B cell (primary cell): ENCODE measurements around the gene BIN2. TPM values are rescaled to one million over a fixed set of nuclear protein-coding genes. Genes with fewer than 3 reads are reported as not detected.

Experiments
- ATAC-seq: fragments of 200-7000 bp; cut with Tn5 transposase; one replicate; pipeline ENCODE4 v1.10.0; 2021; ENCODE audit warnings: low read depth, mild to moderate bottlenecking, moderate number of reproducible peaks, moderate library complexity
- CTCF ChIA-PET: fragments of 350-600 bp; sonication (Branson Sonifier 250); formaldehyde crosslinking; loops from one replicate; lab custom pipeline; 2021; ENCODE audit warnings: antibody characterized with exemption, inconsistent platforms; lab: Charles Lee
- POLR2A ChIA-PET: fragments of 350-600 bp; sonication (Branson Sonifier 250); formaldehyde crosslinking; loops from one replicate; lab custom pipeline; 2021; ENCODE audit warnings: antibody characterized with exemption; lab: Charles Lee
- DNase-seq: peaks from one replicate; pipeline ENCODE4 v3.0.0; 2013
- H2AFZ ChIP-seq: 2 replicates; pipeline ENCODE4 v1.6.1; 2012; ENCODE audit warnings: mild to moderate bottlenecking, low read depth, low read length; ENCODE audit not compliant: insufficient read depth, poor library complexity, severe bottlenecking
- H3K27ac ChIP-seq, 2 donors: 1 replicate in 1 of 2; 2 replicates in 1 of 2; pipeline ENCODE4 v1.5.1; 2012 to 2013; ENCODE audit warnings: low read length in 2 of 2, mild to moderate bottlenecking in 2 of 2, moderate library complexity in 1 of 2
- H3K27me3 ChIP-seq, 4 experiments: fragments of 200-600 bp in 1 of 4; sonication (generic) in 1 of 4; replicated peaks in 1 of 4; 1 replicate in 2 of 4; 2 replicates in 2 of 4; pipeline versions ENCODE4 v1.6.1 to v1.7.0; 2013 to 2016; ENCODE audit warnings: low read length in 3 of 4, mild to moderate bottlenecking in 2 of 4, mixed read lengths in 1 of 4, moderate library complexity in 1 of 4; ENCODE audit not compliant: insufficient read depth in 4 of 4, control insufficient read depth in 3 of 4; ENCODE audit errors: control extremely low read depth in 1 of 4
- H3K36me3 ChIP-seq, 2 experiments: replicated peaks in 1 of 2; 1 replicate in 1 of 2; 2 replicates in 1 of 2; pipeline versions ENCODE4 v1.6.1 to v1.7.1; 2013; ENCODE audit warnings: low read length in 1 of 2; ENCODE audit not compliant: insufficient read depth in 2 of 2, control insufficient read depth in 1 of 2; ENCODE audit errors: control extremely low read depth in 1 of 2, extremely low read depth in 1 of 2
- H3K4me1 ChIP-seq, 2 donors: fragments of 200-600 bp in 1 of 2; sonication (generic) in 1 of 2; 1 replicate in 1 of 2; 2 replicates in 1 of 2; pipeline versions ENCODE4 v1.5.1 to v1.6.1; 2013 to 2017; ENCODE audit warnings: low read length in 2 of 2; ENCODE audit not compliant: control insufficient read depth in 2 of 2, insufficient read depth in 2 of 2
- H3K4me2 ChIP-seq: replicated peaks from 2 replicates; pipeline ENCODE3; 2012; ENCODE audit warnings: mild to moderate bottlenecking, low read depth, low read length; ENCODE audit not compliant: poor library complexity, severe bottlenecking
- H3K4me3 ChIP-seq, 5 experiments: fragments of 200-600 bp in 1 of 5; sonication (generic) in 1 of 5; 1 replicate in 3 of 5; 2 replicates in 2 of 5; pipeline versions ENCODE4 v1.5.1 to v1.7.0; 2011 to 2016; ENCODE audit warnings: low read length in 4 of 5, mild to moderate bottlenecking in 4 of 5, low read depth in 2 of 5, control low read depth in 1 of 5, moderate library complexity in 1 of 5; ENCODE audit not compliant: insufficient read depth in 1 of 5; ENCODE audit errors: control extremely low read depth in 1 of 5, extremely low read depth in 1 of 5
- H3K79me2 ChIP-seq: fragments of 200-600 bp; sonication (generic); one replicate; pipeline ENCODE4 v1.6.0; 2016; ENCODE audit warnings: low read length; ENCODE audit not compliant: control insufficient read depth, insufficient read depth
- H3K9ac ChIP-seq: fragments of 200-600 bp; sonication (generic); 2 replicates; pipeline ENCODE4 v1.6.1; 2017; ENCODE audit warnings: mild to moderate bottlenecking, low read length, moderate library complexity
- H3K9me3 ChIP-seq, 3 donors: one replicate each; pipeline versions ENCODE4 v1.6.1 to v1.7.1; 2013; ENCODE audit warnings: low read length in 2 of 3; ENCODE audit not compliant: control insufficient read depth in 2 of 3, insufficient read depth in 1 of 3; ENCODE audit errors: control extremely low read depth in 1 of 3
- H4K20me1 ChIP-seq: 2 replicates; pipeline ENCODE4 v1.6.0; 2012; ENCODE audit warnings: mild to moderate bottlenecking, low read length; ENCODE audit not compliant: insufficient read depth, control insufficient read depth, poor library complexity, severe bottlenecking
- H3K27ac Mint-ChIP-seq: one replicate; pipeline ENCODE4 v1.8.0; 2021; ENCODE audit warnings: mixed read lengths
- H3K27me3 Mint-ChIP-seq: one replicate; pipeline ENCODE4 v1.8.0; 2021; ENCODE audit warnings: mixed read lengths
- H3K4me1 Mint-ChIP-seq: one replicate; pipeline ENCODE4 v1.8.0; 2021; ENCODE audit warnings: mixed read lengths
- H3K4me3 Mint-ChIP-seq: one replicate; pipeline ENCODE4 v1.8.0; 2021; ENCODE audit warnings: mixed read lengths
- H3K9me3 Mint-ChIP-seq: one replicate; pipeline ENCODE4 v1.8.0; 2022; ENCODE audit warnings: mixed read lengths; ENCODE audit not compliant: insufficient read depth
- EZH2 ChIP-seq: IDR thresholded peaks from 2 replicates; pipeline ENCODE4 v1.6.1; 2012; ENCODE audit warnings: borderline replicate concordance, low read depth, mild to moderate bottlenecking, moderate library complexity, low read length; ENCODE audit not compliant: insufficient read depth, poor library complexity, severe bottlenecking
- WGBS: methylation state at CpG from one replicate; pipeline ENCODE4 v1.1.5; 2013; ENCODE audit warnings: missing lambda C conversion rate; ENCODE audit not compliant: insufficient coverage; 5-methylcytosine and 5-hydroxymethylcytosine counted together
- intact Hi-C: fragments of 100-400 bp; cut with micrococcal nuclease; formaldehyde crosslinking; loops from one replicate; pipeline ENCODE4 v1.10.0; 2022
- polyA minus RNA-seq: library from RNA; depleted of rRNA, polyadenylated mRNA; stranded (reverse); fragments of >200 nt; gene quantifications from 2 replicates; pipeline ENCODE4 v1.2.3, GENCODE V29; 2012
- polyA plus RNA-seq: library from polyadenylated mRNA; depleted of rRNA; stranded (reverse); fragments of >200 nt; gene quantifications from 2 replicates; pipeline ENCODE4 v1.2.3, GENCODE V29; 2012
- total RNA-seq, 2 donors: library from RNA; stranded (reverse); fragments of 120-200 nt in 1 of 2; gene quantifications; 1 replicate in 1 of 2; 2 replicates in 1 of 2; pipeline versions ENCODE4 v1.2.3 to v1.2.4, GENCODE V29; 2013 to 2022
- TF ChIP-seq, protein P1 (sequence below): fragments of 200-600 bp; IDR thresholded peaks from one replicate; pipeline ENCODE4 v1.8.0; 2022; ENCODE audit warnings: antibody characterized with exemption, mild to moderate bottlenecking

BIN2 gene
- 40.1 and 41.5 TPM in 2 replicates for total RNA-seq
- total RNA-seq (2013), result 145 TPM
- polyA plus RNA-seq, result 100 and 101 TPM in 2 replicates
- polyA minus RNA-seq, result 46.6 and 57.5 TPM in 2 replicates

DNA sequence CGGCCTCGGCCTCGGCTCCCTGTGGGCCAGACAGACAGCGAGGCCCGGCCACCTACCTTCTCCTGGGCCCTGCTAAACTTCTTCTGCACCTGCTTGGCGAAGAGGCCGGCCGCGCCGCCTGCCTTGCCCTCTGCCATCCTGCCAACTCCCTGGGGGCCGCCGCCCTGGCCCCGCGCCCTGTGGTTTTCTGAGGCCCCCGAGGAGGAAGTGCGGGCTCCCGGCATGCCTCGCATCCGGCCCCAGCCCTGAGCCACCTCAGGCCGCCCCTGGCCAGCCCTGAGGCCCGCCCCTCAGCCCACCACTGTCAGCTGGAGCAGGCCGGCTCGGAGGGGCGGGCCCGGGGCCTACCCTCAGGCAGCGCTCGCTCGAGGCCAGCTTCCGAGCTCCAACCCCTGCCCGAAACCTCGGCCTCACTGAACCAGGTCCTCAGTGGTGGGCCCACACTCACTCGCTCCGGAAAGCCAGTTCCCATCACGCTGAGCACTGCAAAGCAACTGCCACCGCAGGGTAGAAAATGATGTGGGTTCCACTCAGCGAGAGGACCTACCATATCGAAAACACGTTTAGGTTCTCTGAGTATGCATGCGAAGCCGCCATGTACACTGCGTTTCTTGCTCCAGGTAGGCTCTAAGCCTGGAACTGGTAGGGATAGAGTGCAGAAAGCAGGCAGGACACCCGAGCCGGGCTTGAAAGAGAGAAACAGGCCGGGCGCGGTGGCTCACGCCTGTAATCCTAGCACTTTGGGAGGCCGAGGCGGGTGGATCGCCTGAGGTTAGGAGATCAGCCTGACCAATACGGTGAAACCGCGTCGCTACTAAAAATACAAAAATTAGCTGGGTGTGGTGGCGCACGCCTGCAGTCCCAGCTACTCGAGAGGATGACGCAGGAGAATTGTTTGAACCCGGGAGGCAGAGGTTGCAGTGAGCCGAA, at the start of gene BIN2:
TSS of gene BIN2 (minus strand) at position 209 of the 930 bp plus-strand sequence. CDS start at position 137, 72 bp downstream.
- Histone ChIP-seq H3K36me3 (peaks cover 0 to 13% of the 10 kb centered on the region in 2 experiments), H3K27me3 (no peaks in the 10 kb centered on the region), H4K20me1 (no peaks in the 10 kb centered on the region), H3K27ac (peak within 1 kb of the TSS; percentile 88 to 93), H2AFZ (peak within 1 kb of the TSS; percentile 36), H3K9ac (peak within 1 kb of the TSS; percentile 91), H3K4me2 (peak within 1 kb of the TSS; percentile 96), H3K9me3 (peaks cover 0 to 9% (median 0%) of the 10 kb centered on the region in 3 donors), H3K4me3 (peak within 1 kb of the TSS; percentile 62 to 92 (median 81)), H3K79me2 (peaks cover 42% of the 10 kb centered on the region), H3K4me1 (peaks cover 87 to 92% of the 10 kb centered on the region in 2 donors)
- Mint-ChIP-seq H3K27ac (peak within 1 kb of the TSS; percentile 99), H3K4me3 (peak within 1 kb of the TSS; percentile 95), H3K4me1 (peaks cover 93% of the 10 kb centered on the region), H3K27me3 (no peaks in the 10 kb centered on the region), H3K9me3 (no peaks in the 10 kb centered on the region)
- ChIA-PET CTCF (interaction anchor here (1.5 to 11.9 kb wide), 3 partner anchors 15 to 55 kb away, joined by 4 to 148 read pairs (median 4); no protein-coding TSS in a partner anchor), POLR2A (interaction anchor here (0.5 to 1.1 kb wide), 4 partner anchors 17 to 136 kb away, joined by 3 to 4 read pairs (median 3); partner anchors contain the start of gene DAZAP2)
- TF ChIP-seq, protein P1, sequence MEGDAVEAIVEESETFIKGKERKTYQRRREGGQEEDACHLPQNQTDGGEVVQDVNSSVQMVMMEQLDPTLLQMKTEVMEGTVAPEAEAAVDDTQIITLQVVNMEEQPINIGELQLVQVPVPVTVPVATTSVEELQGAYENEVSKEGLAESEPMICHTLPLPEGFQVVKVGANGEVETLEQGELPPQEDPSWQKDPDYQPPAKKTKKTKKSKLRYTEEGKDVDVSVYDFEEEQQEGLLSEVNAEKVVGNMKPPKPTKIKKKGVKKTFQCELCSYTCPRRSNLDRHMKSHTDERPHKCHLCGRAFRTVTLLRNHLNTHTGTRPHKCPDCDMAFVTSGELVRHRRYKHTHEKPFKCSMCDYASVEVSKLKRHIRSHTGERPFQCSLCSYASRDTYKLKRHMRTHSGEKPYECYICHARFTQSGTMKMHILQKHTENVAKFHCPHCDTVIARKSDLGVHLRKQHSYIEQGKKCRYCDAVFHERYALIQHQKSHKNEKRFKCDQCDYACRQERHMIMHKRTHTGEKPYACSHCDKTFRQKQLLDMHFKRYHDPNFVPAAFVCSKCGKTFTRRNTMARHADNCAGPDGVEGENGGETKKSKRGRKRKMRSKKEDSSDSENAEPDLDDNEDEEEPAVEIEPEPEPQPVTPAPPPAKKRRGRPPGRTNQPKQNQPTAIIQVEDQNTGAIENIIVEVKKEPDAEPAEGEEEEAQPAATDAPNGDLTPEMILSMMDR, result no peak
- TF ChIP-seq EZH2, result no peak
- ATAC-seq (peak; percentile 84), DNase-seq (peak; percentile 92)
- 38% methylated on average over 51 of the region's 60 CpGs for WGBS
- intact Hi-C loops, result loop anchor here (1.0 to 10.0 kb wide), 8 partner anchors 17 to 559 kb away; partner anchors contain the start of genes ATF1, DAZAP2, LETMD1 and POU6F1
